A549 (cell line): ENCODE results near the gene PDK2. TPM values are rescaled to one million over a fixed set of nuclear protein-coding genes. Genes with fewer than 3 reads are reported as not detected.
A peak's percentile ranks its signal among the peaks of the same experiment; 100 is the strongest.

Source experiments
- CBX2 ChIP-seq: fragments of 200-600 bp; sonication (generic); IDR thresholded peaks from 2 replicates; pipeline ENCODE4 v1.6.1; 2016; ENCODE audit warnings: low read depth, mild to moderate bottlenecking, borderline replicate concordance
- CEBPB ChIP-seq, 2 experiments: fragments of >200 bp in 1 of 2; sonication (Bioruptor Twin) in 1 of 2; formaldehyde crosslinking in 1 of 2; IDR thresholded peaks; 2 replicates each; pipeline ENCODE4 v1.6.1; 2012 to 2016
- CHD2 ChIP-seq: fragments of 150-350 bp; IDR thresholded peaks from 2 replicates; pipeline ENCODE4 v1.6.1; 2014; ENCODE audit warnings: low read length; ENCODE audit not compliant: partially characterized antibody
- CHD4 ChIP-seq: fragments of 200-600 bp; sonication (generic); IDR thresholded peaks from 2 replicates; pipeline ENCODE4 v1.6.1; 2016; ENCODE audit warnings: antibody characterized with exemption, mild to moderate bottlenecking, borderline replicate concordance
- EHMT2 ChIP-seq: fragments of 200-600 bp; sonication (generic); IDR thresholded peaks from 2 replicates; pipeline ENCODE4 v1.6.1; 2016; ENCODE audit warnings: antibody characterized with exemption, low read depth, mild to moderate bottlenecking, moderate library complexity
- FOSB ChIP-seq: fragments of 250-450 bp; sonication (Bioruptor Pico); IDR thresholded peaks from 2 replicates; pipeline ENCODE4 v1.5.0; 2020; ENCODE audit warnings: mild to moderate bottlenecking, moderate library complexity
- FOSL2 ChIP-seq, 2 experiments: fragments of 450-650 bp in 1 of 2; fragments of >200 bp in 1 of 2; sonication (Bioruptor Twin) in 1 of 2; formaldehyde crosslinking; IDR thresholded peaks; 2 replicates each; pipeline versions ENCODE4 v1.5.0 to v1.6.1; 2016 to 2020; ENCODE audit warnings: mild to moderate bottlenecking in 1 of 2, moderate library complexity in 1 of 2
- HEYL ChIP-seq: fragments of 250-450 bp; sonication (Bioruptor Pico); IDR thresholded peaks from 2 replicates; pipeline ENCODE4 v1.8.0; 2021; ENCODE audit warnings: mild to moderate bottlenecking, moderate library complexity
- HOXB5 ChIP-seq: fragments of 250-450 bp; sonication (Bioruptor Pico); IDR thresholded peaks from 2 replicates; pipeline ENCODE4 v1.5.0; 2020; ENCODE audit warnings: mild to moderate bottlenecking, moderate library complexity
- JUNB ChIP-seq: fragments of >200 bp; sonication (Bioruptor Twin); formaldehyde crosslinking; IDR thresholded peaks from 2 replicates; pipeline ENCODE4 v1.6.1; 2016
- MAFK ChIP-seq: fragments of 450-650 bp; IDR thresholded peaks from 2 replicates; pipeline ENCODE4 v1.6.1; 2014; ENCODE audit not compliant: partially characterized antibody
- NFE2L2 ChIP-seq: fragments of 150-350 bp; conservative IDR thresholded peaks from 2 replicates; pipeline ENCODE4 v1.6.1; 2014; ENCODE audit warnings: low read length
- NPAS2 ChIP-seq: fragments of 250-450 bp; sonication (Bioruptor Pico); IDR thresholded peaks from 2 replicates; pipeline ENCODE4 v1.8.0; 2022; ENCODE audit warnings: mild to moderate bottlenecking, moderate library complexity, borderline replicate concordance
- NR3C1 ChIP-seq: fragments of >200 bp; sonication (Bioruptor Twin); formaldehyde crosslinking; IDR thresholded peaks from 3 replicates; pipeline ENCODE4 v1.6.1; 2017
- PHF8 ChIP-seq: fragments of 200-600 bp; sonication (generic); IDR thresholded peaks from 2 replicates; pipeline ENCODE4 v1.6.1; 2016; ENCODE audit warnings: low read depth, mild to moderate bottlenecking, antibody characterized with exemption, moderate library complexity, borderline replicate concordance
- POLR2AphosphoS2 ChIP-seq: conservative IDR thresholded peaks from 2 replicates; pipeline ENCODE4 v1.6.1; 2012; ENCODE audit warnings: low read length, improper control_type of control experiment, inconsistent platforms
- RAD21 ChIP-seq, 2 experiments: fragments of >200 bp in 1 of 2; sonication (Bioruptor Twin) in 1 of 2; formaldehyde crosslinking in 1 of 2; IDR thresholded peaks in 1 of 2; conservative IDR thresholded peaks in 1 of 2; 2 replicates in 1 of 2; 3 replicates in 1 of 2; pipeline ENCODE4 v1.6.1; 2012 to 2018; ENCODE audit warnings: inconsistent platforms in 1 of 2
- SMC3 ChIP-seq: fragments of >200 bp; sonication (Bioruptor Twin); formaldehyde crosslinking; IDR thresholded peaks from 3 replicates; pipeline ENCODE4 v1.6.1; 2018; ENCODE audit warnings: inconsistent platforms
- SREBF2 ChIP-seq: fragments of 450-650 bp; IDR thresholded peaks from 2 replicates; pipeline ENCODE4 v1.6.1; 2014; ENCODE audit warnings: mild to moderate bottlenecking, moderate library complexity
- TFCP2L1 ChIP-seq: fragments of 250-450 bp; sonication (Bioruptor Pico); IDR thresholded peaks from 2 replicates; pipeline ENCODE4 v1.5.0; 2021; ENCODE audit warnings: mild to moderate bottlenecking
- TP53 ChIP-seq: fragments of 250-450 bp; sonication (Bioruptor Pico); IDR thresholded peaks from 2 replicates; pipeline ENCODE4 v1.5.0; 2021; ENCODE audit warnings: mild to moderate bottlenecking, moderate library complexity
- ZC3H11A ChIP-seq: fragments of 450-650 bp; IDR thresholded peaks from 2 replicates; pipeline ENCODE4 v1.6.1; 2014; ENCODE audit warnings: antibody characterized with exemption, mild to moderate bottlenecking
- ZSCAN20 ChIP-seq: fragments of 250-450 bp; sonication (Bioruptor Pico); IDR thresholded peaks from 2 replicates; pipeline ENCODE4 v1.8.0; 2022; ENCODE audit warnings: mild to moderate bottlenecking, moderate library complexity
- polyA plus RNA-seq, 4 experiments: library from polyadenylated mRNA; depleted of rRNA in 3 of 4; stranded (reverse); fragments of >200 nt; fragmentation: RNase III in 1 of 4; extraction: RNeasy Plus Mini Kit Qiagen cat#74134 plus additional on column Dnase treatment in 1 of 4; gene quantifications; 2 replicates in 3 of 4; 3 replicates in 1 of 4; pipeline ENCODE4 v1.2.3, GENCODE V29; 2011 to 2017
- TF ChIP-seq, protein P1 (sequence below): IDR thresholded peaks from 2 replicates; pipeline ENCODE4 v1.6.1; 2012
- TF ChIP-seq, protein P2 (sequence below): fragments of 150-350 bp; IDR thresholded peaks from 2 replicates; pipeline ENCODE4 v1.6.1; 2014; ENCODE audit warnings: low read depth, mild to moderate bottlenecking, low read length
- TF ChIP-seq, protein P3 (sequence below): fragments of >200 bp; sonication (Bioruptor Twin); formaldehyde crosslinking; IDR thresholded peaks from 3 replicates; pipeline ENCODE4 v1.6.1; 2016
- TF ChIP-seq, protein P4 (sequence below): fragments of >200 bp; sonication (Bioruptor Twin); formaldehyde crosslinking; IDR thresholded peaks from 2 replicates; pipeline ENCODE4 v1.6.1; 2016
- TF ChIP-seq, protein P5 (sequence below): fragments of 450-650 bp; IDR thresholded peaks from 2 replicates; pipeline ENCODE4 v1.6.1; 2014; ENCODE audit warnings: antibody characterized with exemption
- TF ChIP-seq, protein P6 (sequence below): fragments of >200 bp; sonication (Bioruptor Twin); formaldehyde crosslinking; IDR thresholded peaks from 3 replicates; pipeline ENCODE4 v1.5.1; 2016
- TF ChIP-seq, protein P7 (sequence below): fragments of 200-600 bp; sonication (generic); IDR thresholded peaks from 2 replicates; pipeline ENCODE4 v1.6.1; 2016; ENCODE audit warnings: antibody characterized with exemption, mild to moderate bottlenecking, moderate library complexity

Gene PDK2
- polyA plus RNA-seq, 2 of the 4 experiments (the other 2 are of a cell fraction): 14.1 to 28.5 TPM

DNA sequence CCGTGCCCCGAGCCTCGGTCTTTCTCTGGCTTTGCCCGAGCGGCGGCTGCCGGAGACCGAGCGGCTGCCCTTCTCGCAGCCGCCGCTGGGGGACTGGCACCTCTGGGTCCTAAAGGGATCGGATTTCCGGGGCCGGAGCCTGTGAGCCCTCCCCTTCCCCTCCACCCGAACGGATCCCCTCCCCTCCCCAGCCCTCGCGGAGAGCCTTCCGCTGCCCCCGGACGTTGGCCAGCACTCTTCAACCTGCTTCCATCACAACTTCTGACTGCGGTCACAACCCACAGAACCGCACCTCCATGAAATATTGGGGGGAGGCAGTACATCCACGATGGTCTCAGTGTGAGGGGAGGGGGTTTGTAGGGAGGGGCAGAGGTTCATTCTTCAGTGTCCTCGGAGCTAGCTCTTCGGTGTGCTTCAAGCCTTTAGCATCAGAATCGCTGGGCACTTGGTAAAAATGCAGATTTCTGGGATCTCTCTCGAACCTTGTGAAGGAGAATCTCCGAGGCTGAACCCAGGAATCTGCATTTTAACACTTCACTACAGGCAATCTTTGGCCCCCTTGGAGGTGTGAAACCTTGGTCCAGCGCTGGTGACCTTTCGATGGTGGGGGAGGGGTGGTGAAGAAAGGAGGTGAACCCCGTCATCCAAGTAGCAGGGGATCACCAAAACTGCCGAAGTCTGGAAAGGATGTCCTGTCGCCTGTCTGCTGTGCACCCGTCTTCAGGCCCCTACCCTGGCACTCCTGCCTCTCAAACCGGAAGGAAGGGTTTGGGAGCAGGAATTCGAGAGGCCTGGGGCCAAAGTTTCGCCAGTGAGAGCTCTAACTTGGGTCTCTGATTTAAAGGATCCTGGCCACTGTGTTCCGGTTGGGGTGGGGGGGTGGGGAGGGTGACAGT is 56.1 kb downstream of the PDK2 start (continued):
- TF ChIP-seq, protein P1, sequence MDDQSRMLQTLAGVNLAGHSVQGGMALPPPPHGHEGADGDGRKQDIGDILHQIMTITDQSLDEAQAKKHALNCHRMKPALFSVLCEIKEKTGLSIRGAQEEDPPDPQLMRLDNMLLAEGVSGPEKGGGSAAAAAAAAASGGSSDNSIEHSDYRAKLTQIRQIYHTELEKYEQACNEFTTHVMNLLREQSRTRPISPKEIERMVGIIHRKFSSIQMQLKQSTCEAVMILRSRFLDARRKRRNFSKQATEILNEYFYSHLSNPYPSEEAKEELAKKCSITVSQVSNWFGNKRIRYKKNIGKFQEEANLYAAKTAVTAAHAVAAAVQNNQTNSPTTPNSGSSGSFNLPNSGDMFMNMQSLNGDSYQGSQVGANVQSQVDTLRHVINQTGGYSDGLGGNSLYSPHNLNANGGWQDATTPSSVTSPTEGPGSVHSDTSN: peak; percentile 20; the same call in 1 of the 2 replicates
- TF ChIP-seq TP53 (CRISPR knock-in tag) (no peak), FOSB (CRISPR knock-in tag) (no peak), POLR2AphosphoS2 (no peak), NPAS2 (CRISPR knock-in tag) (no peak), JUNB (no peak), FOSL2 (IDR thresholded peaks at IDR 0.05) (no peak), FOSL2 (CRISPR knock-in tag; IDR thresholded peaks at IDR 0.05) (no peak), MAFK (no peak), CHD4 (peak; percentile 98), NFE2L2 (no peak), RAD21 (conservative IDR thresholded peaks at IDR 0.05 in 1 of 2, IDR thresholded peaks at IDR 0.05 in 1 of 2) (no peak; a peak in 1 of 5 replicates), ZSCAN20 (CRISPR knock-in tag) (no peak), CBX2 (no peak), NR3C1 (no peak), HEYL (CRISPR knock-in tag) (no peak), EHMT2 (no peak), CEBPB (IDR thresholded peaks at IDR 0.05) (no peak; a peak in 1 of 4 replicates), ZC3H11A (no peak), SMC3 (no peak), TFCP2L1 (CRISPR knock-in tag) (no peak), CHD2 (no peak), PHF8 (no peak), SREBF2 (no peak), HOXB5 (no peak)
- TF ChIP-seq, protein P2, sequence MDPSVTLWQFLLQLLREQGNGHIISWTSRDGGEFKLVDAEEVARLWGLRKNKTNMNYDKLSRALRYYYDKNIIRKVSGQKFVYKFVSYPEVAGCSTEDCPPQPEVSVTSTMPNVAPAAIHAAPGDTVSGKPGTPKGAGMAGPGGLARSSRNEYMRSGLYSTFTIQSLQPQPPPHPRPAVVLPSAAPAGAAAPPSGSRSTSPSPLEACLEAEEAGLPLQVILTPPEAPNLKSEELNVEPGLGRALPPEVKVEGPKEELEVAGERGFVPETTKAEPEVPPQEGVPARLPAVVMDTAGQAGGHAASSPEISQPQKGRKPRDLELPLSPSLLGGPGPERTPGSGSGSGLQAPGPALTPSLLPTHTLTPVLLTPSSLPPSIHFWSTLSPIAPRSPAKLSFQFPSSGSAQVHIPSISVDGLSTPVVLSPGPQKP: no peak
- TF ChIP-seq, protein P3, sequence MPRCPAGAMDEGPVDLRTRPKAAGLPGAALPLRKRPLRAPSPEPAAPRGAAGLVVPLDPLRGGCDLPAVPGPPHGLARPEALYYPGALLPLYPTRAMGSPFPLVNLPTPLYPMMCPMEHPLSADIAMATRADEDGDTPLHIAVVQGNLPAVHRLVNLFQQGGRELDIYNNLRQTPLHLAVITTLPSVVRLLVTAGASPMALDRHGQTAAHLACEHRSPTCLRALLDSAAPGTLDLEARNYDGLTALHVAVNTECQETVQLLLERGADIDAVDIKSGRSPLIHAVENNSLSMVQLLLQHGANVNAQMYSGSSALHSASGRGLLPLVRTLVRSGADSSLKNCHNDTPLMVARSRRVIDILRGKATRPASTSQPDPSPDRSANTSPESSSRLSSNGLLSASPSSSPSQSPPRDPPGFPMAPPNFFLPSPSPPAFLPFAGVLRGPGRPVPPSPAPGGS: peak; percentile 25; the same call in 2 of the 3 replicates
- TF ChIP-seq, protein P4, sequence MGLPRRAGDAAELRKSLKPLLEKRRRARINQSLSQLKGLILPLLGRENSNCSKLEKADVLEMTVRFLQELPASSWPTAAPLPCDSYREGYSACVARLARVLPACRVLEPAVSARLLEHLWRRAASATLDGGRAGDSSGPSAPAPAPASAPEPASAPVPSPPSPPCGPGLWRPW: no peak
- TF ChIP-seq, protein P5, sequence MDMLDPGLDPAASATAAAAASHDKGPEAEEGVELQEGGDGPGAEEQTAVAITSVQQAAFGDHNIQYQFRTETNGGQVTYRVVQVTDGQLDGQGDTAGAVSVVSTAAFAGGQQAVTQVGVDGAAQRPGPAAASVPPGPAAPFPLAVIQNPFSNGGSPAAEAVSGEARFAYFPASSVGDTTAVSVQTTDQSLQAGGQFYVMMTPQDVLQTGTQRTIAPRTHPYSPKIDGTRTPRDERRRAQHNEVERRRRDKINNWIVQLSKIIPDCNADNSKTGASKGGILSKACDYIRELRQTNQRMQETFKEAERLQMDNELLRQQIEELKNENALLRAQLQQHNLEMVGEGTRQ: no peak
- TF ChIP-seq, protein P6, sequence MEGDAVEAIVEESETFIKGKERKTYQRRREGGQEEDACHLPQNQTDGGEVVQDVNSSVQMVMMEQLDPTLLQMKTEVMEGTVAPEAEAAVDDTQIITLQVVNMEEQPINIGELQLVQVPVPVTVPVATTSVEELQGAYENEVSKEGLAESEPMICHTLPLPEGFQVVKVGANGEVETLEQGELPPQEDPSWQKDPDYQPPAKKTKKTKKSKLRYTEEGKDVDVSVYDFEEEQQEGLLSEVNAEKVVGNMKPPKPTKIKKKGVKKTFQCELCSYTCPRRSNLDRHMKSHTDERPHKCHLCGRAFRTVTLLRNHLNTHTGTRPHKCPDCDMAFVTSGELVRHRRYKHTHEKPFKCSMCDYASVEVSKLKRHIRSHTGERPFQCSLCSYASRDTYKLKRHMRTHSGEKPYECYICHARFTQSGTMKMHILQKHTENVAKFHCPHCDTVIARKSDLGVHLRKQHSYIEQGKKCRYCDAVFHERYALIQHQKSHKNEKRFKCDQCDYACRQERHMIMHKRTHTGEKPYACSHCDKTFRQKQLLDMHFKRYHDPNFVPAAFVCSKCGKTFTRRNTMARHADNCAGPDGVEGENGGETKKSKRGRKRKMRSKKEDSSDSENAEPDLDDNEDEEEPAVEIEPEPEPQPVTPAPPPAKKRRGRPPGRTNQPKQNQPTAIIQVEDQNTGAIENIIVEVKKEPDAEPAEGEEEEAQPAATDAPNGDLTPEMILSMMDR: peak; percentile 36; the same call in 1 of the 3 replicates
- TF ChIP-seq, protein P7, sequence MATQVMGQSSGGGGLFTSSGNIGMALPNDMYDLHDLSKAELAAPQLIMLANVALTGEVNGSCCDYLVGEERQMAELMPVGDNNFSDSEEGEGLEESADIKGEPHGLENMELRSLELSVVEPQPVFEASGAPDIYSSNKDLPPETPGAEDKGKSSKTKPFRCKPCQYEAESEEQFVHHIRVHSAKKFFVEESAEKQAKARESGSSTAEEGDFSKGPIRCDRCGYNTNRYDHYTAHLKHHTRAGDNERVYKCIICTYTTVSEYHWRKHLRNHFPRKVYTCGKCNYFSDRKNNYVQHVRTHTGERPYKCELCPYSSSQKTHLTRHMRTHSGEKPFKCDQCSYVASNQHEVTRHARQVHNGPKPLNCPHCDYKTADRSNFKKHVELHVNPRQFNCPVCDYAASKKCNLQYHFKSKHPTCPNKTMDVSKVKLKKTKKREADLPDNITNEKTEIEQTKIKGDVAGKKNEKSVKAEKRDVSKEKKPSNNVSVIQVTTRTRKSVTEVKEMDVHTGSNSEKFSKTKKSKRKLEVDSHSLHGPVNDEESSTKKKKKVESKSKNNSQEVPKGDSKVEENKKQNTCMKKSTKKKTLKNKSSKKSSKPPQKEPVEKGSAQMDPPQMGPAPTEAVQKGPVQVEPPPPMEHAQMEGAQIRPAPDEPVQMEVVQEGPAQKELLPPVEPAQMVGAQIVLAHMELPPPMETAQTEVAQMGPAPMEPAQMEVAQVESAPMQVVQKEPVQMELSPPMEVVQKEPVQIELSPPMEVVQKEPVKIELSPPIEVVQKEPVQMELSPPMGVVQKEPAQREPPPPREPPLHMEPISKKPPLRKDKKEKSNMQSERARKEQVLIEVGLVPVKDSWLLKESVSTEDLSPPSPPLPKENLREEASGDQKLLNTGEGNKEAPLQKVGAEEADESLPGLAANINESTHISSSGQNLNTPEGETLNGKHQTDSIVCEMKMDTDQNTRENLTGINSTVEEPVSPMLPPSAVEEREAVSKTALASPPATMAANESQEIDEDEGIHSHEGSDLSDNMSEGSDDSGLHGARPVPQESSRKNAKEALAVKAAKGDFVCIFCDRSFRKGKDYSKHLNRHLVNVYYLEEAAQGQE: no peak
